ENCODE measurements around the gene IPO11. TPM values are rescaled to one million over a fixed set of nuclear protein-coding genes. Genes with fewer than 3 reads are reported as not detected.

Gene IPO11
- total and polyA plus RNA-seq, 2 experiments from 2014 or later, result 18.7 to 64.7 TPM

GRCh38 chr5:62424763-62425162 is 12.2 kb downstream of the IPO11 start:
- H3K27ac ChIP-seq (ENCODE audit: low read depth), result no peak overlapping the region
- H3K9me3 Mint-ChIP-seq, result no peaks in the 10 kb centered on the region
- H3K27me3 Mint-ChIP-seq (ENCODE audit: insufficient read depth, low read depth, poor library complexity), result no peaks in the 10 kb centered on the region
- H3K27me3 ChIP-seq (ENCODE audit: insufficient read depth), result no peaks in the 10 kb centered on the region
- H2AFZ ChIP-seq, result no peak overlapping the region
- H3K27ac Mint-ChIP-seq, result peak overlapping the region; percentile 82; the same call in 1 of the 2 replicates
- peaks cover 24% of the 10 kb centered on the region for H4K20me1 ChIP-seq (replicated peaks; ENCODE audit: insufficient read depth)
- H3K4me3 ChIP-seq, result no peak overlapping the region
- DNase-seq (ENCODE audit: low spot score) (no peak), ATAC-seq (no peak)
- H3K4me1 ChIP-seq (ENCODE audit: insufficient read depth), result no peaks in the 10 kb centered on the region
- peaks cover 98% of the 10 kb centered on the region for H3K79me2 ChIP-seq (replicated peaks; ENCODE audit: insufficient read depth)
- H3K4me1 Mint-ChIP-seq, result peaks cover 2% of the 10 kb centered on the region
- H3K9me2 ChIP-seq (ENCODE audit: insufficient read depth), result no peaks in the 10 kb centered on the region
- peaks cover 9% of the 10 kb centered on the region; the same call in 2 of the 3 replicates for H3K36me3 Mint-ChIP-seq (ENCODE audit: low read depth)
- no peak for TF ChIP-seq EZH2phosphoT487 (IDR thresholded peaks at IDR 0.05; ENCODE audit: unreplicated experiment)
- no peak overlapping the region for H3K4me2 ChIP-seq
- H3K36me3 ChIP-seq (ENCODE audit: insufficient read depth), result no peaks in the 10 kb centered on the region
- no peaks in the 10 kb centered on the region for H3F3A ChIP-seq (replicated peaks; ENCODE audit: low read depth)
- H3K4me3 Mint-ChIP-seq, result no peak overlapping the region

GRCh38 chr5:62431735-62432620 is 19.4 kb downstream of the IPO11 start:
- no peak; the same call in 2 of the 3 replicates for ATAC-seq

More at GRCh38 chr5:62431735-62432620, 19.4 kb downstream of the IPO11 start:
- Histone ChIP-seq H3K4me2 (no peak overlapping the region), H3K4me1 (ENCODE audit: insufficient read depth) (no peaks in the 10 kb centered on the region), H3K27ac (ENCODE audit: low read depth) (no peak overlapping the region; the same call in 1 of the 2 replicates), H3K9me2 (ENCODE audit: insufficient read depth) (no peaks in the 10 kb centered on the region), H3F3A (replicated peaks; ENCODE audit: low read depth) (no peaks in the 10 kb centered on the region), H3K27me3 (ENCODE audit: insufficient read depth) (no peaks in the 10 kb centered on the region), H3K36me3 (ENCODE audit: insufficient read depth) (no peaks in the 10 kb centered on the region), H3K4me3 (no peak overlapping the region), H3K79me2 (replicated peaks; ENCODE audit: insufficient read depth) (peaks cover 100% of the 10 kb centered on the region), H2AFZ (no peak overlapping the region), H4K20me1 (replicated peaks; ENCODE audit: insufficient read depth) (peaks cover 26% of the 10 kb centered on the region)
- no peaks in the 10 kb centered on the region for H3K36me3 Mint-ChIP-seq (ENCODE audit: low read depth)
- H3K4me1 Mint-ChIP-seq, result peaks cover 4% of the 10 kb centered on the region; the same call in 2 of the 3 replicates
- H3K9me3 Mint-ChIP-seq, result no peaks in the 10 kb centered on the region
- H3K27me3 Mint-ChIP-seq (ENCODE audit: insufficient read depth, low read depth, poor library complexity), result peaks cover 2% of the 10 kb centered on the region
- DNase-seq (ENCODE audit: low spot score), result no peak
- peak overlapping the region; percentile 32 for H3K27ac Mint-ChIP-seq
- no peak for TF ChIP-seq ZNF462 (CRISPR knock-in tag; IDR thresholded peaks at IDR 0.05)
- H3K4me3 Mint-ChIP-seq, result no peak overlapping the region

Data from GM23338 (cell line).